Suppressor macrophage treated with lipopolysaccharide for 1 hour (primary cell): ENCODE data around the gene NQO2.

Experiments used
- DNase-seq, 3 donors: peaks; one replicate each; pipeline ENCODE4 v3.0.0-alpha.2; 2020 to 2022

NQO2 gene, protein sequence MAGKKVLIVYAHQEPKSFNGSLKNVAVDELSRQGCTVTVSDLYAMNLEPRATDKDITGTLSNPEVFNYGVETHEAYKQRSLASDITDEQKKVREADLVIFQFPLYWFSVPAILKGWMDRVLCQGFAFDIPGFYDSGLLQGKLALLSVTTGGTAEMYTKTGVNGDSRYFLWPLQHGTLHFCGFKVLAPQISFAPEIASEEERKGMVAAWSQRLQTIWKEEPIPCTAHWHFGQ

DNA sequence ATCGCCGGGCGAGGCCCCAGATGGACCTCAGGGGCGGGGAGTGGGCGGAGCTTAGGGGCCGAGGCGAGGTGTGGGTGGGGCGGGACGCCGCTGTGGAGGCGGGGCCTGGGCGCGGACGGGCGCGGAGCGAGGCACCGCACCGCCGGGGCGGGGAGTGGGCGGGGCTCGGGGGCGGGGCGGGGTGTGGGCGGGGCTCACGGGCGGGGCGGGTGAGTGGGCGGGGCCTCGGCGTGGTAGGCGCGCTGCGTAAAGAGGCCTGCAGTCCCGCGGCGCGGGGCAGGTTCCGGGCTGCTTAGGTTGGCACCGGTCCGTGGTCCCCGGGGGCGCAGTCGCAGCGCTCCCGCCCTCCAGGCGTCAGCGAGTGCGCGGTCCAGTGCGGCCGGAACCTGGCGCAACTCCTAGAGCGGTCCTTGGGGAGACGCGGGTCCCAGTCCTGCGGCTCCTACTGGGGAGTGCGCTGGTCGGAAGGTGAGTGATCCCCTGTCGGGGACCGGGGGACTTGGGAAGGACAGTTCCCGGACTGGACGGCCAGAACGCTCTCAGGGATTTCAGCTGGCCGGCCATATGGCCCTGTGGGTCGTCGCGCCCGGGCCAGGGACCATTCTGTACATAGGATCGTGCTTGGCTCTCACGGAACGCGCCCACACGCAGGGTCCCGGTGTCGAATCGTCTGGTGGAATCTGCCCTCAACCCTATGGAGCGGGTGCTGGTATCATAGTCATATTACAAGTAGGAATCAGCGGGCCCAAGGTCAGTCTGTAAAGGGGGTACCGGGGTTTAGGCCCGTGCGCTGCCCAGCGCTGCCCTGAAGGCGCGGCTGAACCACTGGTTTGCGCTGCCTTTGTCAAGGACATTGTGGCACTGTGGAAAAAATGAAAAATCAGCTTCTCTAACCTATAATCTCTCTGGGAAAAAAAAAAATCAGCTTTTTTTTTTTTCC is at the start of gene NQO2:
Gene NQO2 (plus strand): TSS at position 277 of the 940 bp plus-strand sequence. CDS start 6,659 bp downstream, outside the sequence.
- peak; percentile 83 to 97 (median 93) for DNase-seq

DNA sequence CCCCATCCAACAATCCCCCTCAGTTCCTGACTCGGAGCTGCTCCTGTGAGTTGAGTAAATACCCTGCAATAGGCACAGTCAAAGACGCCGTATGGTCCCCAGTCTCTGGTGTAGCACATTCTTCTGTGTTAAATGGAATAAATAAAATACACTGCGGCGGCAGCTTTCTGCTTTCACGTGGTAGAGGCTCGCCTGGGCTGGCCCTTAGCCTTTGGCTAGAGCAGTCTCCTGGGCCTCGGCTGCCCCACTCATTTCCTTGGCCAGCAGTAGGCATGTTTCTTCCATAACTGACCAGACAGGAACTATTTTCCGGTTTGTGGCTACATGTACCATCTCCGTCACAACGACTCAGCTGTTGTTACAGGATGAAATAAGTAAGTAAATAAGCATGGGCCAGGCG is 49.0 kb upstream of the NQO2 start:
- no peak for DNase-seq

DNA sequence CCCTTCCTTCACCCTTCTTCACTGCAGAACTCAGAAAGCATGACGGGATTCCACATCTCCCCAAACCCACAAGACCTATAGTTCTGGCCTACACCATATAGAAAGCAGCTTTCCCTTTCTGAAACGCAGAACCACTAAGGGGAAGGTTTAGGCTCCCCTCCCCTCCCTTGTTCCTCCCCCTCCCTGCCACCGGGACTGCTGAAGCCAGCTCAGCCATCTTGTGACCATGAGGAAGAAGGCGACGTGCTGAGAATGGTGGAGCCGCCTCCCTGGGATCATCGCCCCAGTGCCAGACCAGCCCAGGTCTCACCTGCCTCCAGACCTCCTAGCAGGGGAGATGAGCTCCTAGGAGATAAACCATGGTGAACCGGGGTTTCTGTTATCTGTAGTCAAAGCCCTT is 48.0 kb upstream of the NQO2 start:
- DNase-seq: peak; percentile 92 to 94 (median 93)

DNA sequence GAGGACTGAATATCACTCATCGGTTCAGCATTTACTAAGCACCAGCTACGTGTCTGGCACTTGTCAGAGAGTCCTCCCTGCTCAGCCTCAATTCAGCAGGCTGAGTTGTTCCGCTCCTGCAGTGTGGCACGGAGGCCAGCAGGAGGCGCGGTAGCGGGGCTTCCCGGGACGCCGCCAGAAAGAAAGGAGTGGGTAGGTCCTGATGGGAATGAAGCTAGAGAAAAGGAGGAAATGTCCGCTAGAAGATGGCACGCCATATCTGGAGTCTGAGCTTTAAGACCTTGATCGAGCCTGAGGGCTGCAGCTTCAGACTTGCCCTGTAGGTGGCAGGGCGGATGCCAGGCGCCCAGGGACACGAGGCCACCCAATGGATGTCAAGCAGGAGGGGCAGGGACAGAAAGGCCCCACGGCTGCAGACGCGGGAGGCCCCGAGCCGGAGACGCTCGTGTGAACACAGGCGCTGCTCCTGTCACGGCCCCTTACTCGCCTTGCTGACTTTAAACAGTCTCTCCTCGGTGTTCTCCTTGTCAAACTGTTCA is 47.1 kb upstream of the NQO2 start:
- peak; percentile 78 to 91 (median 87) for DNase-seq

DNA sequence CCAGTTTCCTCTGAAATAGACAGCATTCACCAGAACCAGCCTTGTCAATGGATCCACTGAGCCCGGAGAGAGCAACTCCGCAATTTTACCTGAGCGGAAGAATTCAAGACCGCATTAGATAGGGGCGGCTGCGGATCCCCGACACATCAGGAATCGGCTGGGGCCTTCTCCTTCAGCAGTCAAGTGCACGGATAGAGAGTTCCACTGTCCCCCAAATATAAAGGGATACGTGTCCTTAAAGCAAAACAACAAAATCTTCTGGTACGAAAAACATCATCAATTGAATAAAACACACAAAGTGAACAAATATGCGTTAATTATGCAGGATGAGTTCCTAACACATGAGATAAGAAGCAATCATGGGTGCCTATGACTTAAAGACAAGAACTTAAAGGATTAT is 46.6 kb upstream of the NQO2 start:
- no peak for DNase-seq

DNA sequence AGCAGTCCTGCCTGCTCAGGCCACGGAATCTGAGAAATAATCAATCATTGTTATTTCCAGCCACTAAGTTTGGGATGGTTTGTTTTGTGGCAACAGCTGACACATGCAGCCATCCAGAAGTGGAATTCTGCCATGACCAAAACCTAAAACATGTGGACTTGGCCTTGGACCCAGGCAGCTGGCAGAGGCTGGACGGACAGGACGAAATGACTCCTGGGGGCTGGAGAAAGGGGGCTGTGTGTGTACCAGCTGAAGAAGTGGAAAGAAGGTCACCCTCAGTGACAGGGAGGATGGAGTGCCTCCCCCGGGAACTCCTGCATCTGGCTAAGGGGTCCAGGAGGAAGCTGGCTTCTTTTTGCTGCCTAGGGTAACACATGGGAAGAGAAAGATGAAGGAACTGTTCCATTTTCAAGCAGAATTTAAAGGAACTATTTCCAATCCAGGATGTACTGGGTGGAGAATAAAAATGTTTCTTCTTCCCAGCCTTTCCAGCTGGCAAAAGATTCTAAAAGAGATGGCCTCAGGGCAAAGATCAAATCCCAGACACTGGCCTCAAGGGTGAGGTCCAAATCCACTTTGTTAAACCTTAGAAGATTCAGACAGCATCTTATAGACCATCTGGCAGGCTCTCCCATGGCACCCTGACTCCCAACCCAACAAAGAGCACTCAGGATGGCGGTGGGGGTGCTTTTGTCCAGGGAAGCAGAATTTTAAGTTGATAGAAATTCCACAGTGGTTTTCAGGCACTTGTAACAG is 42.6 kb upstream of the NQO2 start:
- DNase-seq: no peak

DNA sequence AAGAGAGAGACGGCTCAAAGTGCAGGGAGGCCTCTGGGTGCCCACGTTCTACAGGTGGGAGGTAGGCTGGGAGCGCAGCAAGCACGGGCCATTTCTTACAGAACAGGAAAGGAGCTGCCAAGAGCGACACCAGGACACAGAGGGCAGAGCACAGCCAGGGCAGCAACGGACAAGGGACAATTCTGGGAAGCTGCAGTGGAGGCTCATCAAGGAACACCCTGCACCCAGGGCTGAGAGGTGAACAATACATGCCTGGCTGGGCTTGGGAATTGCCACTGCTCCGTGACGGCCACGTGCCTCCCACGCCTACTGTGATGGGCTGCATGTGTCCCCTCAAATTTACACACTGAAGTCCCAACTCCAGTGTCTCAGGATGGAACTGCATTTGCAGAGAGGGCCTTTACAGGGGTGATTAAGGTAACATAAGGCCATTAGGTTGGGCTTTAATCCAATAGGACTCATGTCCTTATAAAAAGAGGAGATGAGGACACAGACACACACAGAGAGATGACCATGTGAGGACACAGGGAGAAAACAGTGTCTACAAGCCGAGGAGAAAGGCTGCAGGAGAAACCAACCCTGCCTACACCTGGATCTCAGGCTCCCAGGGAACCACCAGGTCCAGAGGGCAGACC is 41.9 kb upstream of the NQO2 start:
- DNase-seq: no peak

DNA sequence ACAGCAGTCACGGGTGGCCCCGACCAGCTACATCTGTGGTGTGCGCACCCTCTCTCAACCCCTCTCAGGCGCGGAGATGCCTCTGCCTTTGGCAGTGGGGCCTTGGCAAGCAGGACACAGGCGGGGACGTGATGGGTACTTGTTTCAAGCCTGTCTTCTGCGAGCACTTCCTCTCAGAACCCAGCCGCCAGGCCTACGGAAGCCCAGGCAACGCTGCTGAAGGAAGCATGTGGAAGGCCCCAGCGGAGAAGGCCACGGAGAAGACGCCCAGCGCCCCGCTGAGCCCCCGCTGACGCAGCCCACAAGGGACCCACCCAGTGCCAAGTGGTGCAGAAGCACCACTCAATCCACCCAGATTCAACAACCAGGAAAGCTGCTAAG is 41.4 kb upstream of the NQO2 start:
- DNase-seq: peak; percentile 56 to 74 (median 64)

DNA sequence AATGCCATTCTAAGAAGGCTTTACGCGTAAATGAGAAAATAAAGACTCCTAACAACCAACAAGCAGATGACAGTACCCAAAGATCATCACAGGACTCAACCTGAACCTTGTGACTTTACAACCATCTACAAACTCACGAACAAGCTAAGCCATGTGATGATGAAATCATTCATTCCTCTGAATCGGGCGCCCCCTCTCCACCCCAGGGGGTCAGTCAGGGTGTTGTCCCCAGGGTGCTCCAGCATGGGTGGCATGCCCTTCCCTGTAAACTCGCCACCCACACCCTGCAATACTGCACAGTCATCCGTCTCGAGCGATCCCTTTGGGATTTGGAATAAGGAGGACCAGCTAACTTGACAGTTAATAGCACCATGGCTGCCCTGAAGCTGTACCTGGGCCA is 40.9 kb upstream of the NQO2 start:
- DNase-seq: peak in 2 of 3 donors; percentile 23 to 42

DNA sequence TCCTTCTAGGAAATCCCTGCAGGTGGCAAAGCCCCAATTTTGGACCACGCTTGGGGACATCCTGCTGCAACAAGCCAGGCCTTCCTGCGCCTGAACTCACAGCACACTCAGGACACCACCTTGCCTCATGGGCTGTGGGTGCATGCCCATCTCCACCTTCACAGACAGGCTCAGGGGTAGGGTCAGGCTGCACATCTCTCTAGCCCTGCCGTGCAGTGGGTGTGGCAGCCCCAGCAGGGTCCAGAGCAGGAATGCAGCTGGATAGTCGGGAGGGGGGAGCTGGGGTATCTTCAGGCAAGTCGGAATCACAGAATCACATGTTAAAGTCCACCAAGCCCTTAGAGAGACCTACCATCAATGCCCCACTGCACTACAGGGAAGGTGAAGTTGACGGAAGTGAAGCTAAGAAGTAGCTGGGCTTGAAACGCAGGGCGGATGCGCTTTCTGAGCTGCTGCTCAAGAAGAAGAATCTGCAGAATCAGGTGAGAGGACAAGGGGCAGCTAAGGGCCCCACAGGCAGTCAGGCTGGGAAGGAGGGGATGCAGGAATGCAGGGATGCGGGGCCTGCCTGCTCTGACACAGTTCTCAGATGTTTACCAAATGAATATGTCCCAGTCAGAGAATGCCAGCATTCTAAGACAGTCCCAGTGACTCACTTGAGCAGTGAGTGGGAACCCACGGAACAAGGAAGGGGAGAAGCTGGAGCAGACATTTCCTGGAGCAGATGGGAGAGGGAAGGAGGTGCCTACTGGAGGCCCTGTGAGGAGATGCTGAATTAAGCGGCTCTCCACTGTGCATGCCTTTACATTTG is 39.6 kb upstream of the NQO2 start:
- peak; percentile 34 to 56 (median 41) for DNase-seq

DNA sequence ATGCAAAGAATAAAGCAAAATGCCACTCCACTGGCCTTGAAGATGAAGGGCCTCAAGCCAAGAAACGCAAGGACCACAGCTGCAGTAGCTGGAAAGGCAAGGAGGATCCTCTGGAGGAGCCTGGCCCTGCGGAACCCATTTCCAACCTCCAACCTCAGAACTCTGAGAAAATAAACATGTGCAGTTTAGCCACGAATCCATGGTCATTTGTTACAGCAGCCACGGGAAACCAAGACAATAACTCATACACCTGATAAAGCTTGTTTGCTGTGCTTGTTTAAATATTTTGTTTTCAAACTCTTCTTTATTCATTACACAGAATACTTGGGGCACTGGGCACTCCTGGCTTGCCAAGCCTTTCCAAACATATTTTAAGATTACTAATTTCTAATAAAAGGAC is 38.8 kb upstream of the NQO2 start:
- DNase-seq: no peak

DNA sequence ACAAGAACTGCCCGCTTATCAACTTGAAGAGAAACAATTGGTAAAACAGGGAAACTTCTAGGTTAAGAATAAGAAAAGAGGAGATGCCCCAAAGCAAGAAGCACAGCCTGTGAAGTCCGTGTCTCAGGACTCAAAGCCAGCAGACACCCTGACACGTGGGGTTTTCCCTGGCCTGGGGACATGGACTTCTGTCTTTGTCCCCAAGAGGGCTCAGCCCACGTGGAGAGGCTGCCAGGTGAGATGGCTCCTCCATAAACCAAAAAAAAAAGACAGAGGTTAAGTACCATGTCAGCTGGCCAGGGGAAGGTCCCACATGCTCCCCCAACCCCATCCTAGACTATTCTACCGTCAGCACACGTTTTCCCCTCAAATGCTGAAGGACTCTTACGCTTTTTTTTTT is 38.2 kb upstream of the NQO2 start:
- peak; percentile 42 to 64 (median 52) for DNase-seq

DNA sequence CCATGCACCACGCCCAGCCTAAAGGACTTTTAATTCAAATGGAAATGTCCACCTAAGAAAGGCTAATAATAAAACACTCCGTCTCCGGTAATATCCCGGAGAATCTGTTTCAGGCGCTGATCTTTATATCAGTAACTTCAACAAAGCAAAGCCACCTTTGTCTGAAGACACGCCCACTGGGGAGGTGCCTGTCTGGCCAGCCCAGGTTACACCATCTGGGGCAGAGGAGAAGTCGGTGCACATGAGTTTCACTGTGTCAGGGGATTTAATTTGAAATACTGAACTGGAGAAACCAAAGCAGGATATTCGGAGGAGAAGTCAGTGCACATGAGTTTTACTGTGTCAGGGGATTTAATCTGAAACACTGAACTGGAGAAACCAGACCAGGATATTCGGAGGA is 37.7 kb upstream of the NQO2 start:
- DNase-seq: peak; percentile 45 to 54 (median 47)

DNA sequence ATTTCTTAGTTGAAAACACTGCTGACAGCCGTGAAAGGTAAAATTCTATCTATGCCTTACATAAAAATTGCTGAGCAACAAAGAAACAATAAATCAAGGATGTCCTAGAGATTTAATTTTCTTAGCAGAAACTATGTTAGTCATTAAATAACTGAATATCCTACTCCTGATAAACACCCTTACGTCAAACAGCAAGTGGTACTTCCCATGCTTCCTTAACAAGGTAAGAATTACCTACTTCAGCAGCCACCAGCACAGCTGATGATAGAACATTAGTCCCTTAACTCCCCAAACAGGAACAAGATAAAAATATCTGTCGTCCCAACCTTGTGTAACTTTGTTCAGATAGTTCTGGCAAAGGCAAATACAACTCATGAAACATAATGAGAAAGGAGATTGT is 37.1 kb upstream of the NQO2 start:
- DNase-seq: no peak

DNA sequence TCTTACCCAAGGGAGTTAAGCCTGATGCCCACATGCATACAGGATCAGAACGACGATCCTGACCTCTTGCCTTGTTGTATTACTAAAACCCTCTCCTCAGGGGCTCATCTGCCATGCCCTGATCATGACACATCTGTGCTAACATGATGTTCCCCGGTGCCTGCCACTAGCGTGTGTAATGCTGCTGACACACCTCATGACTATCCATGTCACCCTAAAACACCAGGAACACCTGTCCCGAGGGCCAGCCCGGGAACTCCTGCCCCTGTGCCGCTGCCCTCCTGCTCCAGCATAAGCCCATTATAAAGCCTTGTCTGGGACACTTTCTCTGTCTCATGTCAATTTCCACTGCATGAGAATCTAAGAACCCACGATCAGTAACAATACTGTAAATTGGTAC is 35.9 kb upstream of the NQO2 start:
- DNase-seq: no peak

DNA sequence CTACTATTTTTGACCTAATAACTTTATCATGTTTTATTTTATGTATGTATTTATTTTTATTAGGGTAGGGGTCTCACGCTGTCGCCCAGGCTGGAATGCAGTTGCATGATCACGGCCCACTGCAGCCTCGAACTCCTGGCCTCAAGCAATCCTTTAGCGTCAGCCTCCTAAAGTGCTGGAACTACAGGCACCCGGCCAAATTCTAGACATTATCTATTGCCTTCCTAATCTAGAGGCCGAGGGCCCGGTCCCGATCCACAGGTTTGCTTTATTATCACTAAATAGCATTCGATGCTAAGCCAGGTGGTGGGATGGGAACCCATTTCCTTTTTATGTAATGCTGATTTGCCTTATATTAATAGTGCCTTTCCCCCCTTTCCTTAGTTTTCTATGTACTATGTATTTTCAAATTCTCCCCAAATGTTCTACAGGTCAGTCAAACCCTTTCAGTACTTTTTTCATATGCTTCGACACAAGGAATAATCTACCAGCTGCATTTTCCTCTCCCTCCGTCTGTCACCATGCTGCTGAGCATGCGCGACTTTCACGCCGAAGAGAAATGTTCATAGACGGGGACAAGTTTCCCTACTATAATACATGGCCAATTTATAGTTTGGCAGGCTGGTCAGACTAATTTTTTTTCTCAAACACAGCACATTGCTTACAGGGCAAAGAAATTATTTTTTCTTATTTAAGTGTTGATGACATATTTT is 34.7 kb upstream of the NQO2 start:
- DNase-seq: no peak

DNA sequence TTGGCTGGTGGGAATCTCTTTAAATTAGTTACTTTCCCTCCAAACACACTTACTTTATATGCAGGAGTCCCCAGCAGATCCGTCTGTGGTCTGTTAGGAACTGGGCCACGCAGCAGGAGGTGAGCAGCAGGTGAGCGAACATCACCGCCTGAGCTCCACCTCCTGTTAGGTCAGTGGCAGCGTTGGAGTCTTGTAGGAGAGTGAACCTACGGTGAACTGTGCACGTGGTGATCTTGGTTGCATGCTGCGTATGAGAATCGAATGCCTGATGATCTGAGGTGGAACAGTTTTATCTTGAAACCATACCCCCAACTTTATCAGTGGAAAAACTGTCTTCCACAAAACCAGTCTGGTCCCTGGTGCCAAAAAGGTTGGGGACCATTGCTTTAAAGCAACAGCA is 33.3 kb upstream of the NQO2 start:
- DNase-seq: no peak

DNA sequence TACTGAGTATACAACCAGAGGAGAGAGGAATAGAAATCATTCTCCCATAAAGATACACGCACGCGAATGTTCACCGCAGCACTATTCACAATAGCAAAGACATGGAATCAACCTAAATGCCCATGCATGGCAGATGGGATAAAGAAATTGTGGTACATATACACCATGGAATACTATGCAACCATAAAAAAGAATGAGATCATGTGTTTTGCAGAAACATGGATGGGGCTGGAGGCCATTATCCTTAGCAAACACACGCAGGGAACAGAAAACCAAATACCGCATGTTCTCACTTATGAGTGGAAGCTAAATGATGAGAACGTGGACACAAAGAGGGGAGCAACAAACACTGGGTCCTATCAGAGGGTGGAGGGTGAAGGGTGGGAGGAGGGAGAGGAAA is 31.8 kb upstream of the NQO2 start:
- DNase-seq: no peak

DNA sequence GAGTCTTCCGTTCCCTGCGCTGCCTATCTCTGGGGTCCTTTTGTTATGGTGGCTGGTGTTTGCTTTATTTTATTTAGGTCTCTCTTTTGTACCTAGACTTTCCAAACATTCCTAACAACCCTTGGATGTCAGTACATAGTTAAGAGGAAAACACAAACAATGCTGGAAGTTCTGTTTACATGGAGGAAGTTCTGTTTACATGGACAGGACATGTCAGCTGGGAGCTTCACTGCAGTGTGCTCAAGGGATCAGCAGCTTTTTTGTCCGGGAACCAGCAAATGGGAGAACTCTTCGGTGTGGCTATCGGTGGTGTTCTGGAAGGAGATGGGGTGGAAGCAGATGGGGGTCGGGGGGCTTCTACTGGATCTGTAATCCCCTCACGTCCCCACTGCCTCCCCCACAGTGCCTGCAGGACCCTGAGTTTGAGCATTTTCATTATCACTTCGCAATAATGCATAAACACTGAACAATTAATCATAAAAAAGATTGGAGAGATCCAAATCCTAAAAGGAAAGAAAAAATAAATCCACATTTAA is 31.0 kb upstream of the NQO2 start:
- no peak for DNase-seq

DNA sequence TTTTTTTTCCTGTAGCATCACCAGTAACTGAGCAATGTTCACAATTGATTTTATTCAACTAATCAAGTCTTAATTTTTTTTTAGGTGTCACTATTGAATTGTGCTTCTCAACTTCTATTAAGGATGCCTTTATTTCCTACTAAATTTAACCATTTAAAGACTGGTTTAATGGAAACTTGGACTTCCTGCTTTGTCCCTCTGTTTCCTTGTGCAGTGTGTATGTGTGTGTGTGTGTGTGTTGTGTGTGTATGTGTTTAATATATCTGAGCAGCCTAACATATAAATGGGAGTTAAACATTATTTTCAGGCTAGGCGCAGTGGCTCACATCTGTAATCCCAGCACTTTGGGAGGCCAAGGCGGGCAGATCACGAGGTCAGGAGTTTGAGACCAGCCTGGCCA is 30.1 kb upstream of the NQO2 start:
- DNase-seq: no peak
